SK-N-SH (cell line): ENCODE data around the gene ARHGAP45. TPM values are rescaled to one million over a fixed set of nuclear protein-coding genes. Genes with fewer than 3 reads are reported as not detected.

Experiments used
- CTCF ChIA-PET: fragments of 300-600, 350-600 bp; formaldehyde crosslinking; extraction: SDS; loops from one replicate; lab custom pipeline; 2021; lab: Yijun Ruan, JAX
- POLR2A ChIA-PET: fragments of 350-600 bp; sonication (Branson Sonifier 250); formaldehyde crosslinking; extraction: SDS; loops from one replicate; lab custom pipeline; 2020; ENCODE audit warnings: antibody characterized with exemption, inconsistent platforms; lab: Yijun Ruan, JAX
- DNase-seq: peaks from one replicate; pipeline ENCODE4 v3.0.0; 2012
- H2AFZ ChIP-seq: fragments of 200-600 bp; sonication (generic); 2 replicates; pipeline ENCODE4 v1.8.1; 2016; ENCODE audit warnings: antibody characterized with exemption, mild to moderate bottlenecking, low read depth
- H3F3A ChIP-seq: fragments of 200-600 bp; sonication (generic); replicated peaks from 2 replicates; pipeline ENCODE3; 2016; ENCODE audit warnings: antibody characterized with exemption, mild to moderate bottlenecking; ENCODE audit not compliant: insufficient read depth
- H3K27ac ChIP-seq, 2 experiments: fragments of 200-500 bp in 1 of 2; fragments of 200-600 bp in 1 of 2; sonication (Bioruptor generic) in 1 of 2; sonication (generic), shearing (Covaris generic) in 1 of 2; 2 replicates each; pipeline versions ENCODE4 v1.5.1 to v1.6.1; 2014 to 2016; ENCODE audit warnings: low read depth in 2 of 2, inconsistent platforms in 1 of 2, low read length in 1 of 2, mild to moderate bottlenecking in 1 of 2, mixed read lengths in 1 of 2
- H3K27me3 ChIP-seq: fragments of 200-600 bp; sonication (generic), shearing (Covaris generic); 2 replicates; pipeline ENCODE4 v1.6.1; 2016; ENCODE audit warnings: mixed run types; ENCODE audit not compliant: insufficient read depth
- H3K36me3 ChIP-seq, 2 experiments: fragments of 200-500 bp in 1 of 2; fragments of 200-600 bp in 1 of 2; sonication (Bioruptor generic) in 1 of 2; sonication (generic) in 1 of 2; replicated peaks in 1 of 2; 2 replicates each; pipeline versions ENCODE3 to v1.5.1; 2014 to 2016; ENCODE audit warnings: low read length in 1 of 2, mild to moderate bottlenecking in 1 of 2; ENCODE audit not compliant: insufficient read depth in 2 of 2, control insufficient read depth in 1 of 2
- H3K4me1 ChIP-seq, 2 experiments: fragments of 200-500 bp in 1 of 2; fragments of 200-600 bp in 1 of 2; sonication (Bioruptor generic) in 1 of 2; sonication (generic), shearing (Covaris generic) in 1 of 2; 2 replicates each; pipeline versions ENCODE4 v1.5.1 to v1.6.1; 2014 to 2016; ENCODE audit warnings: low read depth in 1 of 2, low read length in 1 of 2, mixed run types in 1 of 2; ENCODE audit not compliant: insufficient read depth in 2 of 2, control insufficient read depth in 1 of 2
- H3K4me2 ChIP-seq: fragments of 200-600 bp; sonication (generic), shearing (Covaris generic); 2 replicates; pipeline ENCODE4 v1.6.1; 2017; ENCODE audit warnings: mixed run types
- H3K4me3 ChIP-seq, 2 experiments: fragments of 200-500 bp in 1 of 2; fragments of 200-600 bp in 1 of 2; sonication (Bioruptor generic) in 1 of 2; sonication (generic), shearing (Covaris generic) in 1 of 2; 2 replicates each; pipeline versions ENCODE4 v1.5.1 to v1.8.1; 2014 to 2016; ENCODE audit warnings: low read depth in 2 of 2, inconsistent platforms in 1 of 2, low read length in 1 of 2, mild to moderate bottlenecking in 1 of 2, mixed read lengths in 1 of 2, moderate library complexity in 1 of 2
- H3K79me2 ChIP-seq: fragments of 200-600 bp; sonication (generic); 2 replicates; pipeline ENCODE4 v1.8.1; 2017; ENCODE audit warnings: mild to moderate bottlenecking; ENCODE audit not compliant: insufficient read depth
- H3K9ac ChIP-seq: fragments of 200-600 bp; sonication (generic); 2 replicates; pipeline ENCODE4 v1.6.1; 2017; ENCODE audit warnings: mixed run types
- H3K9me2 ChIP-seq: fragments of 200-600 bp; sonication (generic); 2 replicates; pipeline ENCODE4 v1.6.1; 2017; ENCODE audit warnings: mixed run types
- H3K9me3 ChIP-seq: fragments of 200-600 bp; sonication (generic); 2 replicates; pipeline ENCODE4 v1.6.1; 2017; ENCODE audit warnings: mixed run types, mild to moderate bottlenecking, moderate library complexity
- H4K20me1 ChIP-seq: fragments of 200-600 bp; sonication (generic); 2 replicates; pipeline ENCODE4 v1.6.1; 2017; ENCODE audit warnings: mild to moderate bottlenecking, mixed run types; ENCODE audit not compliant: insufficient read depth
- CTCF ChIP-seq: fragments of 200-600 bp; sonication (generic); IDR thresholded peaks from 2 replicates; pipeline ENCODE4 v1.6.1; 2017; ENCODE audit warnings: antibody characterized with exemption, mild to moderate bottlenecking, moderate library complexity
- EP300 ChIP-seq, 2 experiments: IDR thresholded peaks; 2 replicates each; pipeline versions ENCODE4 v1.4.0 to v1.6.1; 2012; ENCODE audit warnings: borderline replicate concordance in 1 of 2, low read depth in 1 of 2, low read length in 1 of 2
- FOSL2 ChIP-seq: IDR thresholded peaks from 2 replicates; pipeline ENCODE4 v1.4.0; 2012; ENCODE audit warnings: low read depth, mild to moderate bottlenecking, moderate library complexity, borderline replicate concordance
- FOXJ3 ChIP-seq: sonication (generic); formaldehyde crosslinking; IDR thresholded peaks from 2 replicates; pipeline ENCODE4 v1.5.1; 2020; ENCODE audit warnings: mild to moderate bottlenecking, missing genetic modification reagents
- GABPA ChIP-seq: IDR thresholded peaks from 2 replicates; pipeline ENCODE4 v1.4.0; 2012; ENCODE audit warnings: low read depth, mild to moderate bottlenecking
- IRF3 ChIP-seq: fragments of 150-350 bp; IDR thresholded peaks from 2 replicates; pipeline ENCODE4 v1.6.1; 2016; ENCODE audit warnings: mild to moderate bottlenecking, low read depth, low read length
- RFX5 ChIP-seq: IDR thresholded peaks from 2 replicates; pipeline ENCODE4 v1.6.1; 2012; ENCODE audit warnings: mild to moderate bottlenecking, improper control_type of control experiment, low read length
- SIN3A ChIP-seq: IDR thresholded peaks from 2 replicates; pipeline ENCODE4 v1.6.1; 2012; ENCODE audit warnings: low read depth, mild to moderate bottlenecking, low read length, moderate library complexity, borderline replicate concordance
- SMC3 ChIP-seq: IDR thresholded peaks from 2 replicates; pipeline ENCODE4 v1.6.1; 2012; ENCODE audit warnings: low read depth, low read length, improper control_type of control experiment
- USF1 ChIP-seq: IDR thresholded peaks from 2 replicates; pipeline ENCODE4 v1.4.0; 2012; ENCODE audit warnings: low read depth, borderline replicate concordance
- USF2 ChIP-seq: fragments of 150-350 bp; IDR thresholded peaks from 2 replicates; pipeline ENCODE4 v1.6.1; 2017; ENCODE audit warnings: antibody characterized with exemption, low read length, low read depth, borderline replicate concordance
- WGBS: methylation state at CpG from one replicate; pipeline ENCODE4 v1.1.6; 2017; ENCODE audit warnings: low lambda C conversion rate; 5-methylcytosine and 5-hydroxymethylcytosine counted together
- polyA plus RNA-seq, 3 experiments: library from polyadenylated mRNA; depleted of rRNA; stranded (reverse); fragments of >200 nt; gene quantifications; 2 replicates each; pipeline ENCODE4 v1.2.3, GENCODE V29; 2012

Gene ARHGAP45
- polyA plus RNA-seq, 1 of the 3 experiments (the other 2 are of a cell fraction): 4.2 TPM

- 94% methylated on average over 39 of the region's 63 CpGs for WGBS
- ChIA-PET CTCF (interaction anchor here (0.7 to 4.0 kb wide), 3 partner anchors 9 to 81 kb away, joined by 3 to 32 read pairs (median 4); no protein-coding TSS in a partner anchor), POLR2A (no interaction called here)
- H3K4me1 ChIP-seq: peaks cover 0 to 12% of the 10 kb centered on the region in 2 experiments; a peak in 2 of 4 replicates
- H3K4me2 ChIP-seq: no peak overlapping the region
- peaks cover 7 to 28% of the 10 kb centered on the region in 2 experiments for H3K36me3 ChIP-seq
- H4K20me1 ChIP-seq: no peaks in the 10 kb centered on the region
- no peaks in the 10 kb centered on the region for H3K27me3 ChIP-seq
- no peaks in the 10 kb centered on the region for H3K9me3 ChIP-seq
- no peak overlapping the region for H3K27ac ChIP-seq
- H3K9ac ChIP-seq: no peak overlapping the region
- no peaks in the 10 kb centered on the region for H3K9me2 ChIP-seq
- peaks cover 10% of the 10 kb centered on the region; the same call in 1 of the 2 replicates for H3K79me2 ChIP-seq
- H3F3A ChIP-seq: peaks cover 12% of the 10 kb centered on the region
- no peak overlapping the region for H2AFZ ChIP-seq
- no peak overlapping the region for H3K4me3 ChIP-seq
- TF ChIP-seq USF1 (no peak), EP300 (IDR thresholded peaks at IDR 0.05; ENCODE audit: borderline replicate concordance in 1 of 2, low read depth in 1 of 2, low read length in 1 of 2) (no peak), FOSL2 (no peak), SMC3 (no peak), IRF3 (no peak), CTCF (no peak), SIN3A (no peak), GABPA (no peak), USF2 (no peak), FOXJ3 (CRISPR knock-in tag) (no peak), RFX5 (no peak)
- no peak for DNase-seq
These were observed 55.3 kb downstream of the ARHGAP45 start for GRCh38 chr19:1122021-1122971.
